K562 (cell line): ENCODE data around the gene MITD1. TPM values are rescaled to one million over a fixed set of nuclear protein-coding genes. Genes with fewer than 3 reads are reported as not detected.

Experiments used
- GABPB2 ChIP-seq: fragments of 250-450 bp; sonication (Bioruptor Pico); conservative IDR thresholded peaks from 2 replicates; pipeline ENCODE4 v1.5.1; 2021; ENCODE audit warnings: mild to moderate bottlenecking
- PCBP2 ChIP-seq: fragments of 200-400 bp; formaldehyde crosslinking; IDR thresholded peaks from 2 replicates; pipeline ENCODE4 v1.6.1; 2018; ENCODE audit warnings: low read length, low read depth, mild to moderate bottlenecking, moderate library complexity; ENCODE audit not compliant: poor library complexity, severe bottlenecking
- PHF21A ChIP-seq: fragments of 450-650 bp; IDR thresholded peaks from 2 replicates; pipeline ENCODE4 v1.6.1; 2017; ENCODE audit warnings: low read depth, borderline replicate concordance
- PHTF2 ChIP-seq: fragments of 250-450 bp; sonication (Bioruptor Pico); IDR thresholded peaks from 2 replicates; pipeline ENCODE4 v1.5.0; 2021; ENCODE audit warnings: mild to moderate bottlenecking
- POLR2A ChIP-seq: fragments of 450-650 bp; conservative IDR thresholded peaks from 2 replicates; pipeline ENCODE4 v1.6.1; 2016
- SFPQ ChIP-seq: fragments of 200-400 bp; formaldehyde crosslinking; IDR thresholded peaks from 2 replicates; pipeline ENCODE4 v1.6.1; 2017; ENCODE audit warnings: mild to moderate bottlenecking, low read depth, low read length, moderate library complexity
- SRF ChIP-seq, 2 experiments: fragments of 250-450, 450-650 bp in 1 of 2; sonication (Bioruptor Pico) in 1 of 2; sonication (generic) in 1 of 2; formaldehyde crosslinking; IDR thresholded peaks; 2 replicates each; pipeline versions ENCODE4 v1.5.0 to v1.5.1; 2020 to 2022; ENCODE audit warnings: mild to moderate bottlenecking in 1 of 2, missing genetic modification reagents in 1 of 2
- SRSF3 ChIP-seq: fragments of 200-400 bp; formaldehyde crosslinking; IDR thresholded peaks from 2 replicates; pipeline ENCODE4 v1.6.1; 2016; ENCODE audit warnings: mild to moderate bottlenecking, low read length, moderate library complexity; ENCODE audit not compliant: insufficient read depth
- ZKSCAN8 ChIP-seq: fragments of 200-800 bp; sonication (Bioruptor generic); IDR thresholded peaks from 2 replicates; pipeline ENCODE4 v1.6.1; 2016; ENCODE audit warnings: missing genetic modification characterization, missing compliant biosample characterization
- ZNF140 ChIP-seq: fragments of 250-450 bp; sonication (Bioruptor Pico); IDR thresholded peaks from 2 replicates; pipeline ENCODE4 v1.8.0; 2021; ENCODE audit warnings: moderate library complexity, mild to moderate bottlenecking, inconsistent platforms
- ZNF174 ChIP-seq: fragments of 250-450 bp; sonication (Bioruptor Pico); IDR thresholded peaks from 2 replicates; pipeline ENCODE4 v1.4.0; 2020; ENCODE audit warnings: mild to moderate bottlenecking
- ZNF407 ChIP-seq: fragments of 450-650 bp; IDR thresholded peaks from 2 replicates; pipeline ENCODE4 v1.6.1; 2016; ENCODE audit warnings: low read depth
- ZNF507 ChIP-seq: conservative IDR thresholded peaks from 2 replicates; pipeline ENCODE4 v1.6.1; 2017; ENCODE audit warnings: missing genetic modification characterization, missing compliant biosample characterization
- ZNF584 ChIP-seq: fragments of 200-800 bp; sonication (Bioruptor generic); IDR thresholded peaks from 2 replicates; pipeline ENCODE4 v1.6.1; 2016; ENCODE audit warnings: low read depth, mild to moderate bottlenecking, missing genetic modification characterization, missing compliant biosample characterization
- ZNF699 ChIP-seq: fragments of 250-450 bp; sonication (Bioruptor Pico); IDR thresholded peaks from 2 replicates; pipeline ENCODE4 v1.8.0; 2021; ENCODE audit warnings: mild to moderate bottlenecking, moderate library complexity; ENCODE audit not compliant: insufficient replicate concordance
- polyA plus RNA-seq, 8 experiments: library from polyadenylated mRNA; depleted of rRNA in 4 of 8; stranded (reverse) in 5 of 8; unstranded in 3 of 8; fragments of >200 nt; fragmentation: Nextera tagmentation in 2 of 8; fragmentation: Illumina TruSeq in 1 of 8; extraction: Ambion mirVana in 2 of 8; extraction: Trizol in 1 of 8; gene quantifications; 2 replicates each; pipeline versions ENCODE4 v1.2.1 to v1.2.3, GENCODE V29; 2011 to 2014; ENCODE audit warnings: inconsistent platforms in 1 of 8, missing spikeins in 1 of 8
- total RNA-seq, 7 experiments: library from RNA; depleted of rRNA in 6 of 7; stranded (reverse); fragments of >200 nt in 6 of 7; fragmentation: Illumina TruSeq in 2 of 7; extraction: Trizol in 2 of 7; gene quantifications; 2 replicates each; pipeline versions ENCODE4 v1.2.1 to v1.2.3, GENCODE V29; 2011 to 2021; ENCODE audit warnings: low replicate concordance in 1 of 7
- TF ChIP-seq, protein P1 (sequence below): sonication (generic); formaldehyde crosslinking; IDR thresholded peaks from 2 replicates; pipeline ENCODE4 v1.9.0; 2022; ENCODE audit warnings: mild to moderate bottlenecking, missing genetic modification reagents

The MITD1 gene
- total and polyA plus RNA-seq, 9 of the 15 experiments (the other 6 are each of a cell fraction or from before 2014, with no cell fraction given): 19.6 to 71.8 (median 43.2) TPM

DNA sequence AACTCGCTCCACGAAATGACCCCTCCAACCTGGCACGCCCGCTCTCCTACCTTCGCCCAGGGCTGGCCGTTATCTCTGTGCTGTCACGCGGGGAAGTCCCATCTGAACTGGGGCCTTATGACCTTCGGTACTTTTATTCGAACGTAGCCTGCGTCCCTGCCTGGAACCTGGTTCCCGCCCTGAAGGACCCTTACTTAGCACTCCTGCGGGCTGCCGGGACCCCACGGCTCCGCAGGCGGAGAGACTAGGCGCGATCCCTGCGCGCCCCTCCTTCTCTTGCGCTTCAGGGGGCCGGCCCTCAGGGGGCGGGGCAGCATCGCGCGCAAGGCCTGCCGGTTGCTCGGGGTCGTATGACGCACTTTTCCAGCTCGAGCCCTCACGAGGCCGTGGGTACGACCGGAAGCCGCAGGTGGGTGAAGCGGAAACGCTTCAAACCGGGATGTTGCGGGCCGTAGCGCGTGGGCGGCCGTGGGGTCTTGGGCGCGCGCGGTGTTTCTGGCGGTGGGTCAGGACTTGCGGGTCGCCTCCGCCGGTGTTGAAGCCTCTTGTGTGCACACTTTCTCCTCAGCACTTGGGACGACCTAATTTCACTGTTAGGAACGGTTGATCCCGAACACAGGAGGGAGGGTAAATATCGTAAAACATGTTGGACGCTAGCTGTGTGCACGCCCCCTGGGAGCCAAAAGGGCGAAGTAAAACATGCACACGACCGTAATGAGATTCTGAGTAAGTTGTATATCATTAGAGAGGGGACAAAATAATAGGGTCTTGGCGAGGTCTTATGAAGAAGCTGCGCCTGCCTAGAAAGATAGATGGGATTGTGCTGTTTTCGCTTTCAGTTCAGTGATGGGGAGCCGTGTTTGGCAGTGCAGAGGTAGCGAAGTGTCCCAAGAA, 26.0 kb downstream of the MITD1 start, which contains the start of the genes LIPT1 and TSGA10 (continued):
- peak; percentile 77 for TF ChIP-seq ZNF407
- TF ChIP-seq ZNF699 (CRISPR knock-in tag): no peak
- no peak for TF ChIP-seq ZNF584 (CRISPR knock-in tag)
- 0 out of 4 replicates have a peak, but pooled peaks of 1 of the 2 experiments have one; percentile 15 for TF ChIP-seq SRF (CRISPR knock-in tag; IDR thresholded peaks at IDR 0.05)
- TF ChIP-seq POLR2A: peak; percentile 96
- TF ChIP-seq ZKSCAN8 (CRISPR knock-in tag): no peak
- 0 out of 2 replicates have a peak, but pooled peaks have one; percentile 10 for TF ChIP-seq PHF21A
- no peak for TF ChIP-seq ZNF174 (CRISPR knock-in tag)
- TF ChIP-seq PHTF2 (CRISPR knock-in tag): no peak; the same call in 1 of the 2 replicates
- TF ChIP-seq SFPQ: no peak
- no peak for TF ChIP-seq PCBP2
- TF ChIP-seq, protein P1, sequence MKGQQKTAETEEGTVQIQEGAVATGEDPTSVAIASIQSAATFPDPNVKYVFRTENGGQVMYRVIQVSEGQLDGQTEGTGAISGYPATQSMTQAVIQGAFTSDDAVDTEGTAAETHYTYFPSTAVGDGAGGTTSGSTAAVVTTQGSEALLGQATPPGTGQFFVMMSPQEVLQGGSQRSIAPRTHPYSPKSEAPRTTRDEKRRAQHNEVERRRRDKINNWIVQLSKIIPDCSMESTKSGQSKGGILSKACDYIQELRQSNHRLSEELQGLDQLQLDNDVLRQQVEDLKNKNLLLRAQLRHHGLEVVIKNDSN (CRISPR knock-in tag): peak; percentile 68
- no peak for TF ChIP-seq ZNF507
- no peak for TF ChIP-seq ZNF140 (CRISPR knock-in tag)
- no peak for TF ChIP-seq GABPB2 (CRISPR knock-in tag)
- no peak for TF ChIP-seq SRSF3
